ENCODE measurements around the gene ARHGEF38. TPM values are rescaled to one million over a fixed set of nuclear protein-coding genes. Genes with fewer than 3 reads are reported as not detected.

Gene ARHGEF38
- total RNA-seq, 1 donor from 2014 or later, result 0.23 TPM

- DNase-seq (ENCODE audit: low spot score) (no peak), ATAC-seq (no peak)
Observed at GRCh38 chr4:105558277-105558676, 5.9 kb downstream of the ARHGEF38 start.

- DNase-seq (ENCODE audit: low spot score) (no peak), ATAC-seq (no peak)
Observed at GRCh38 chr4:105560421-105560848, 8.0 kb downstream of the ARHGEF38 start.

- DNase-seq (ENCODE audit: low spot score) (no peak), ATAC-seq (no peak)
Observed at GRCh38 chr4:105563352-105563751, 10.9 kb downstream of the ARHGEF38 start.

GRCh38 chr4:105568584-105568983 lies 16.2 kb downstream of the ARHGEF38 start:
- DNase-seq (ENCODE audit: low spot score) (no peak), ATAC-seq (no peak)

- DNase-seq (ENCODE audit: low spot score) (no peak), ATAC-seq (no peak)
Observed at GRCh38 chr4:105569057-105569865, 16.8 kb downstream of the ARHGEF38 start.

GRCh38 chr4:105569866-105570236 lies 17.4 kb downstream of the ARHGEF38 start:
- DNase-seq (ENCODE audit: low spot score) (no peak), ATAC-seq (peak; percentile 47)

GRCh38 chr4:105572296-105572695 lies 19.9 kb downstream of the ARHGEF38 start:
- no peak for DNase-seq (ENCODE audit: low spot score)
- no peak for ATAC-seq

- ATAC-seq, result peak; percentile 81
- DNase-seq (ENCODE audit: low spot score), result no peak
Observed at GRCh38 chr4:105586638-105587328, 34.4 kb downstream of the ARHGEF38 start.

- ATAC-seq (no peak), DNase-seq (ENCODE audit: low spot score) (no peak)
Observed at GRCh38 chr4:105587841-105588240, 35.4 kb downstream of the ARHGEF38 start.

- DNase-seq (ENCODE audit: low spot score) (no peak), ATAC-seq (no peak)
Observed at GRCh38 chr4:105588252-105588651, 35.8 kb downstream of the ARHGEF38 start.

- DNase-seq (ENCODE audit: low spot score), result no peak
- no peak for ATAC-seq
Observed at GRCh38 chr4:105591573-105591972, 39.2 kb downstream of the ARHGEF38 start.

GRCh38 chr4:105594099-105595010 lies 41.9 kb downstream of the ARHGEF38 start:
- DNase-seq (ENCODE audit: low spot score) (no peak), ATAC-seq (peak; percentile 90)

- no peak for DNase-seq (ENCODE audit: low spot score)
- ATAC-seq, result no peak
Observed at GRCh38 chr4:105596684-105597083, 44.3 kb downstream of the ARHGEF38 start.

GRCh38 chr4:105598052-105598451 lies 45.6 kb downstream of the ARHGEF38 start:
- DNase-seq (ENCODE audit: low spot score) (no peak), ATAC-seq (no peak)

GRCh38 chr4:105598787-105599186 lies 46.4 kb downstream of the ARHGEF38 start:
- no peak for DNase-seq (ENCODE audit: low spot score)

GRCh38 chr4:105599482-105599881 lies 47.1 kb downstream of the ARHGEF38 start:
- DNase-seq (ENCODE audit: low spot score) (no peak), ATAC-seq (no peak)

More at GRCh38 chr4:105598787-105599186, 46.4 kb downstream of the ARHGEF38 start:
- no peak for ATAC-seq

- ATAC-seq, result no peak
- DNase-seq (ENCODE audit: low spot score), result no peak
Observed at GRCh38 chr4:105599932-105600655, 47.7 kb downstream of the ARHGEF38 start.

GRCh38 chr4:105600951-105601350 lies 48.5 kb downstream of the ARHGEF38 start:
- ATAC-seq (no peak), DNase-seq (ENCODE audit: low spot score) (no peak)

GRCh38 chr4:105601406-105601805 lies 49.0 kb downstream of the ARHGEF38 start:
- ATAC-seq (peak; percentile 57), DNase-seq (ENCODE audit: low spot score) (no peak)

- DNase-seq (ENCODE audit: low spot score) (no peak), ATAC-seq (no peak)
Observed at GRCh38 chr4:105603158-105603557, 50.7 kb downstream of the ARHGEF38 start.

Data from left lobe of liver (tissue), 2 donors.